IPS-20b (cell line): ENCODE measurements around the gene C10orf90.
A peak's percentile ranks its signal among the peaks of the same experiment; 100 is the strongest.
"Not testable (repeated sequence)": the region's sequence is repeated elsewhere in the genome, so short reads cannot be mapped to it uniquely, and the experiment has no call there.

ENCODE experiments used
- H3K27ac ChIP-seq: one replicate; pipeline ENCODE4 v1.5.1; 2013; ENCODE audit warnings: low read length
- H3K27me3 ChIP-seq: 2 replicates; pipeline ENCODE4 v1.6.1; 2013; ENCODE audit warnings: mild to moderate bottlenecking, low read length, inconsistent platforms; ENCODE audit not compliant: insufficient read depth
- H3K36me3 ChIP-seq: 2 replicates; pipeline ENCODE4 v1.6.1; 2013; ENCODE audit warnings: low read depth, mild to moderate bottlenecking, inconsistent platforms, low read length, moderate library complexity; ENCODE audit not compliant: insufficient read depth
- H3K4me1 ChIP-seq: 2 replicates; pipeline ENCODE4 v1.6.1; 2013; ENCODE audit warnings: mild to moderate bottlenecking, control low read depth, inconsistent platforms, low read length, moderate library complexity; ENCODE audit not compliant: insufficient read depth
- H3K4me3 ChIP-seq: 2 replicates; pipeline ENCODE4 v1.5.1; 2013; ENCODE audit warnings: mild to moderate bottlenecking, low read length, inconsistent platforms
- H3K9ac ChIP-seq: 2 replicates; pipeline ENCODE4 v1.6.1; 2013; ENCODE audit warnings: low read depth, mild to moderate bottlenecking, inconsistent platforms, low read length, moderate library complexity
- H3K9me3 ChIP-seq: 2 replicates; pipeline ENCODE4 v1.6.1; 2013; ENCODE audit warnings: mild to moderate bottlenecking, low read depth, low read length, inconsistent platforms; ENCODE audit not compliant: insufficient read depth

The C10orf90 gene

GRCh38 chr10:126561294-126561920 lies 109.1 kb downstream of the C10orf90 start:
- H3K9ac ChIP-seq: 0 out of 2 replicates have a peak overlapping the region, but pooled peaks have one; percentile 1
- no peak overlapping the region for H3K4me3 ChIP-seq
- H3K9me3 ChIP-seq: peaks cover 7% of the 10 kb centered on the region; the same call in 1 of the 2 replicates
- no peak overlapping the region for H3K27ac ChIP-seq
- peaks cover 16% of the 10 kb centered on the region; the same call in 1 of the 2 replicates for H3K4me1 ChIP-seq
- no peaks in the 10 kb centered on the region for H3K27me3 ChIP-seq
- H3K36me3 ChIP-seq: no peaks in the 10 kb centered on the region

DNA sequence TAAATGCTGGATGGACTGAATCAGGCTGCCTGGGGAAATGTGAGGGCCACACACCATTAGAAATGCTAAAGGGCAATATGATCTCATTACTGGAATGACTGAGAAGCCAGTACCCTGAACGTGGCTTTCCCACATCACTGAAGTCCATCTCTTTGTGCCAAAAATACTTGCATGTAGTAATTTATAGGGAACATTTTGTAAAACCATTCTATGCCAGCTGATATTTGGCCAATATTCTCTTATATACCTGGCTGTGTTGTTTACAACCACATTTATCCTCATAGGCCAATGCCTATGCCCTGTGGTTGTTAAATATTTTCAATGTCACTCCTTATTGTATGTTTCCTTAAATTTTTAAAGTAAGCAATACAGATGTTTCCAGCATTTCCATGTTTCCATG lies 111.6 kb downstream of the C10orf90 start:
- H3K27ac ChIP-seq: no peak overlapping the region
- no peaks in the 10 kb centered on the region for H3K36me3 ChIP-seq
- no peak overlapping the region for H3K4me3 ChIP-seq
- peaks cover 16% of the 10 kb centered on the region; the same call in 1 of the 2 replicates for H3K4me1 ChIP-seq
- no peak overlapping the region for H3K9ac ChIP-seq
- no peaks in the 10 kb centered on the region for H3K27me3 ChIP-seq
- no peaks in the 10 kb centered on the region for H3K9me3 ChIP-seq

GRCh38 chr10:126551202-126551601 lies 119.3 kb downstream of the C10orf90 start:
- H3K9me3 ChIP-seq: no peaks in the 10 kb centered on the region
- no peaks in the 10 kb centered on the region for H3K36me3 ChIP-seq
- no peak overlapping the region for H3K4me3 ChIP-seq
- H3K27me3 ChIP-seq: no peaks in the 10 kb centered on the region
- no peak overlapping the region for H3K27ac ChIP-seq
- peaks cover 4% of the 10 kb centered on the region; the same call in 1 of the 2 replicates for H3K4me1 ChIP-seq
- H3K9ac ChIP-seq: no peak overlapping the region

DNA sequence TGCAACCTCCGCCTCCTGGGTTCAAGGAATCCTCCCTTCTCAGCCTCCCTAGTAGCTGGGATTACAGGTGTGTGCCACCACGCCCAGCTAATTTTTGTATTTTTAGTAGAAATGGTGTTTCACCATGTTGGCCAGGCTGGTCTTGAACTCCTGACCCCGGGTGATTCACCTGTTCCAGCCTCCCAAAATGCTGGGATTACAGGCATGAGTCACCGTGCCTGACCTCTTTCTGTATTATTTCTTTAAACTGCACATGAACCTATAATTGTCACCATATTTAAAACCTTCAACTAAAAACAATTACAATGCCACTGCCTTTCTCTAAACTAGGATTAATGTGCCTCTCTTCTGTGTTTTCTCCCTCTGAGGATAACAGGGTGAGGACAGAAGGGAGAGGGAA lies 119.9 kb downstream of the C10orf90 start:
- H3K4me3 ChIP-seq, H3K36me3 ChIP-seq, H3K4me1 ChIP-seq, H3K9me3 ChIP-seq, H3K27ac ChIP-seq, H3K9ac ChIP-seq, H3K27me3 ChIP-seq: not testable (repeated sequence)

DNA sequence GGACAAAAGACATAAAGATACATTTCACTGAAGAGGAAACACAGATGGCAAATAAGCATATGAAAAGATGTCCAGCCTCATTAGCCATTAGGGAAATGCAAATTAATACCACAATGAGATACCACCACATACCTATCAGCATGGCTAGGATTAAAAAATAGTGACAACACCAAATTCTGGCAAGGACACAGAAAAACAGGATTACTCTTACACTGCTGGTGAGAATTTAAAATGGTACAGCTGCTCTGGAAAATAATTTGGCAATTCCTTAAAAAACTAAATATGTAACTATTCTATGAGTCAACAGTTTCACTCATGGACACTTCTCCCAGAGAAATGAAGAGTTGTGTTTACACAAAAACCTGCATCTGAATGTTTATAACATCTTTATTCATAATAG lies 121.1 kb downstream of the C10orf90 start:
- Histone ChIP-seq H3K36me3 (no peaks in the 10 kb centered on the region), H3K9me3 (no peaks in the 10 kb centered on the region), H3K27ac (no peak overlapping the region), H3K4me1 (peaks cover 4% of the 10 kb centered on the region; the same call in 1 of the 2 replicates), H3K27me3 (no peaks in the 10 kb centered on the region), H3K9ac (no peak overlapping the region), H3K4me3 (no peak overlapping the region)

DNA sequence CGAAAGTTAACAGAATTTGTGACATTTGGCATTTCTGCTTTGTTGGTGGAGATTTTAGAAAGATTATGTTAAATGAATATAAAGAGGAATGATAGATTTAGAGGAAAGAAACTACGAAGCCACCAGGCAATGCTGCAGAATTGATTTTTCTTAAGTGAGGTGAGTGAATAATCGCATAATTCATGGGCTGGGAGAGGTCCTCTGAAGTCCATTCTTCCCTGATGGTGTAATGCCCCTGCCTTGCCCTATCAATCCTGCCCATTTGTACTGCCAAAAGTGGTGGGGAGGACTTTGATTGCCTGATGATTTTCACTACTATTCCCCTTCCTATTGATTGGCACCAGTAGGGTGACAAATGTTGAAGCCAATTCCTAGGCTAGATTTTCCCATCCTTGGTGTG lies 125.9 kb downstream of the C10orf90 start:
- H3K9me3 ChIP-seq: no peaks in the 10 kb centered on the region
- no peak overlapping the region for H3K27ac ChIP-seq
- peaks cover 4% of the 10 kb centered on the region; the same call in 1 of the 2 replicates for H3K4me1 ChIP-seq
- H3K4me3 ChIP-seq: no peak overlapping the region
- H3K9ac ChIP-seq: no peak overlapping the region
- H3K36me3 ChIP-seq: no peaks in the 10 kb centered on the region
- no peaks in the 10 kb centered on the region for H3K27me3 ChIP-seq

- H3K36me3 ChIP-seq: no peaks in the 10 kb centered on the region
- no peak overlapping the region for H3K9ac ChIP-seq
- H3K27ac ChIP-seq: no peak overlapping the region
- H3K4me3 ChIP-seq: no peak overlapping the region
- H3K27me3 ChIP-seq: no peaks in the 10 kb centered on the region
- H3K9me3 ChIP-seq: no peaks in the 10 kb centered on the region
- no peaks in the 10 kb centered on the region for H3K4me1 ChIP-seq
These were observed 131.9 kb downstream of the C10orf90 start for GRCh38 chr10:126538439-126539135.

GRCh38 chr10:126536656-126537055 lies 133.8 kb downstream of the C10orf90 start:
- H3K4me3 ChIP-seq: no peak overlapping the region
- no peaks in the 10 kb centered on the region for H3K27me3 ChIP-seq
- H3K4me1 ChIP-seq: no peaks in the 10 kb centered on the region
- H3K9ac ChIP-seq: no peak overlapping the region
- no peaks in the 10 kb centered on the region for H3K9me3 ChIP-seq
- no peak overlapping the region for H3K27ac ChIP-seq
- no peaks in the 10 kb centered on the region for H3K36me3 ChIP-seq

- no peaks in the 10 kb centered on the region for H3K27me3 ChIP-seq
These were observed 134.3 kb downstream of the C10orf90 start for GRCh38 chr10:126536148-126536547.

DNA sequence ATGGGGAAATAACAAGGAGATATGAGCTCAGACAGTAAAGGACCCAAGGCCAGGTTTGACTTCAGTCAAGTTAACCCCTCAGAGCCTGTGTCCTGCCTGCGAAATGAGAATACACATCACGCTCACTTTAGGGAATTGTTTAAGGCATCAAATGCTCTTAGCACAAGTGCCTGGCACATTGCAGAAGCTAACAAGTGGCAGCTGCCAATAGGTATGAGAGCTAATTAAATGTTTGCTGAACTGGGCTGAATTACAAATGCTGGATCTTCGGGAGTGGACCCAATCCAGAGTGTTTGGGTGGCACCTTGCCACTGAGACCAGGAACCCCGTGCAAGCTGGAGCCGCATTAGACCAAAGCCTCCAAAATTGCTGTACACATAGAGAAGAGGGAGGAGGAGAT lies 136.8 kb downstream of the C10orf90 start:
- Histone ChIP-seq H3K4me1 (no peaks in the 10 kb centered on the region), H3K9me3 (no peaks in the 10 kb centered on the region), H3K27me3 (no peaks in the 10 kb centered on the region), H3K4me3 (no peak overlapping the region), H3K9ac (no peak overlapping the region), H3K27ac (no peak overlapping the region), H3K36me3 (no peaks in the 10 kb centered on the region)

More at GRCh38 chr10:126536148-126536547, 134.3 kb downstream of the C10orf90 start:
- Histone ChIP-seq H3K36me3 (no peaks in the 10 kb centered on the region), H3K9ac (no peak overlapping the region), H3K4me3 (no peak overlapping the region), H3K9me3 (no peaks in the 10 kb centered on the region), H3K27ac (no peak overlapping the region), H3K4me1 (no peaks in the 10 kb centered on the region)

GRCh38 chr10:126528315-126528835 lies 142.1 kb downstream of the C10orf90 start:
- H3K27me3 ChIP-seq: no peaks in the 10 kb centered on the region
- H3K9me3 ChIP-seq: no peaks in the 10 kb centered on the region
- no peak overlapping the region for H3K4me3 ChIP-seq
- no peak overlapping the region for H3K27ac ChIP-seq
- H3K9ac ChIP-seq: no peak overlapping the region
- H3K4me1 ChIP-seq: 0 out of 2 replicates have a peak, but pooled peaks cover 3% of the 10 kb centered on the region
- no peaks in the 10 kb centered on the region for H3K36me3 ChIP-seq
